ENCODE measurements around the gene PEAK3. TPM values are rescaled to one million over a fixed set of nuclear protein-coding genes. Genes with fewer than 3 reads are reported as not detected.
A peak's percentile ranks its signal among the peaks of the same experiment; 100 is the strongest.

Gene PEAK3
- total and polyA plus RNA-seq, 2 experiments from 2014 or later, result 0.15 TPM; not detected in 1

- H3K4me1 ChIP-seq (ENCODE audit: insufficient read depth), result no peaks in the 10 kb centered on the region
- H3K36me3 ChIP-seq (replicated peaks; ENCODE audit: insufficient read depth, low read depth), result no peaks in the 10 kb centered on the region
- TF ChIP-seq EZH2 (IDR thresholded peaks at IDR 0.05; ENCODE audit: borderline replicate concordance) (no peak), EZH2phosphoT487 (IDR thresholded peaks at IDR 0.05; ENCODE audit: low read depth, severe bottlenecking, unreplicated experiment) (no peak), CTCF (IDR thresholded peaks at IDR 0.05; ENCODE audit: poor library complexity) (no peak)
- no peak overlapping the region for H2AFZ ChIP-seq
- no peak for DNase-seq (ENCODE audit: low spot score)
- H3K4me2 ChIP-seq, result no peak overlapping the region
- no peaks in the 10 kb centered on the region for H3K9me2 ChIP-seq (replicated peaks; ENCODE audit: insufficient read depth)
- no peak overlapping the region for H3K27ac ChIP-seq
- H3K4me3 ChIP-seq, result no peak overlapping the region
- no peaks in the 10 kb centered on the region for H4K20me1 ChIP-seq (ENCODE audit: insufficient read depth, poor library complexity, severe bottlenecking)
- WGBS (ENCODE audit: low lambda C conversion rate, missing lambda C conversion rate), result 98% methylated on average over 32 of the region's 32 CpGs
- no peaks in the 10 kb centered on the region for H3K27me3 ChIP-seq
- H3K9me3 ChIP-seq (ENCODE audit: low read depth), result no peaks in the 10 kb centered on the region
- H3K79me2 ChIP-seq, result no peaks in the 10 kb centered on the region
Observed at GRCh38 chr19:2225415-2226050, 56.4 kb downstream of the PEAK3 start.

GRCh38 chr19:2224754-2225349, 57.1 kb downstream of the PEAK3 start:
- TF ChIP-seq CTCF (IDR thresholded peaks at IDR 0.05; ENCODE audit: poor library complexity), result no peak
- TF ChIP-seq EZH2 (IDR thresholded peaks at IDR 0.05; ENCODE audit: borderline replicate concordance), result no peak
- TF ChIP-seq EZH2phosphoT487 (IDR thresholded peaks at IDR 0.05; ENCODE audit: low read depth, severe bottlenecking, unreplicated experiment), result no peak
- H3K4me3 ChIP-seq, result no peak overlapping the region
- H3K36me3 ChIP-seq (replicated peaks; ENCODE audit: insufficient read depth, low read depth), result no peaks in the 10 kb centered on the region

More at GRCh38 chr19:2224754-2225349, 57.1 kb downstream of the PEAK3 start:
- Histone ChIP-seq H3K4me2 (no peak overlapping the region), H3K27ac (no peak overlapping the region), H3K9me3 (ENCODE audit: low read depth) (no peaks in the 10 kb centered on the region), H3K9me2 (replicated peaks; ENCODE audit: insufficient read depth) (no peaks in the 10 kb centered on the region), H3K4me1 (ENCODE audit: insufficient read depth) (no peaks in the 10 kb centered on the region), H3K27me3 (no peaks in the 10 kb centered on the region), H3K79me2 (no peaks in the 10 kb centered on the region), H4K20me1 (ENCODE audit: insufficient read depth, poor library complexity, severe bottlenecking) (no peaks in the 10 kb centered on the region), H2AFZ (no peak overlapping the region)
- WGBS (ENCODE audit: low lambda C conversion rate, missing lambda C conversion rate), result 90% methylated on average over 13 of the region's 13 CpGs
- no peak for DNase-seq (ENCODE audit: low spot score)

MicroRNA genes within 50 kb of the gene (microRNA counts, 767-probe panel; counts per million panel counts)
- microRNA hsa-miR-1227, result not detected

Small RNA genes within 50 kb of the gene (microRNA-seq; reads per million reads assigned to microRNA genes)
- gene MIR1227 (16.5 reads per million, percentile 35 among the genes with 10 or more reads in this experiment), gene MIR4321 (not detected)

Small RNA genes within 50 kb of the gene (small RNA-seq; reads per million reads assigned to genes)
- gene MIR1227, result 0.34 reads per million, percentile 15 among the genes with 10 or more reads in this experiment

Other genes with a start within 250 kb of the PEAK3 start
- gene MKNK2, start 230.9 kb downstream of the PEAK3 start, total RNA-seq, result 90.4 and 98.2 TPM in 2 replicates
- gene MKNK2, start 230.9 kb downstream of the PEAK3 start, polyA plus RNA-seq, result 126 and 136 TPM in 2 replicates
- gene MOB3A, start 185.8 kb downstream of the PEAK3 start, total RNA-seq, result 13.5 and 15.7 TPM in 2 replicates
- 25.1 and 27.7 TPM in 2 replicates for gene MOB3A, start 185.8 kb downstream of the PEAK3 start, polyA plus RNA-seq
- gene IZUMO4, start 185.3 kb downstream of the PEAK3 start, total RNA-seq, result 0.44 and 1.4 TPM in 2 replicates
- 2.8 and 4.0 TPM in 2 replicates for gene IZUMO4, start 185.3 kb downstream of the PEAK3 start, polyA plus RNA-seq
- gene AP3D1, start 130.6 kb downstream of the PEAK3 start, total RNA-seq, result 92.2 and 102 TPM in 2 replicates
- 108 and 109 TPM in 2 replicates for gene AP3D1, start 130.6 kb downstream of the PEAK3 start, polyA plus RNA-seq
- 6.9 and 9.5 TPM in 2 replicates for gene DOT1L, start 118.2 kb downstream of the PEAK3 start, total RNA-seq
- gene DOT1L, start 118.2 kb downstream of the PEAK3 start, polyA plus RNA-seq, result 9.1 and 10.7 TPM in 2 replicates
- 142 and 165 TPM in 2 replicates for gene PLEKHJ1, start 45.8 kb downstream of the PEAK3 start, total RNA-seq
- 190 and 207 TPM in 2 replicates for gene PLEKHJ1, start 45.8 kb downstream of the PEAK3 start, polyA plus RNA-seq
- 17.9 and 21.2 TPM in 2 replicates for gene SF3A2, start 45.4 kb downstream of the PEAK3 start, total RNA-seq
- 75.3 and 81.1 TPM in 2 replicates for gene SF3A2, start 45.4 kb downstream of the PEAK3 start, polyA plus RNA-seq
- gene AMH, start 32.9 kb downstream of the PEAK3 start, total RNA-seq, result 3.9 and 8.2 TPM in 2 replicates
- gene AMH, start 32.9 kb downstream of the PEAK3 start, polyA plus RNA-seq, result 20.9 and 22.3 TPM in 2 replicates
- gene JSRP1, start 25.8 kb downstream of the PEAK3 start, total RNA-seq, result 0.30 TPM in 1 of 2 replicates, not detected in the other
- gene JSRP1, start 25.8 kb downstream of the PEAK3 start, polyA plus RNA-seq, result 0.91 and 0.93 TPM in 2 replicates
- not detected in 2 replicates for gene LINGO3, start 26.0 kb upstream of the PEAK3 start, total RNA-seq
- not detected in 2 replicates for gene LINGO3, start 26.0 kb upstream of the PEAK3 start, polyA plus RNA-seq
- 162 and 190 TPM in 2 replicates for gene LSM7, start 46.4 kb upstream of the PEAK3 start, total RNA-seq
- gene LSM7, start 46.4 kb upstream of the PEAK3 start, polyA plus RNA-seq, result 150 and 151 TPM in 2 replicates
- gene SPPL2B, start 46.5 kb upstream of the PEAK3 start, total RNA-seq, result 27.4 and 40.9 TPM in 2 replicates
- gene SPPL2B, start 46.5 kb upstream of the PEAK3 start, polyA plus RNA-seq, result 87.7 and 135 TPM in 2 replicates
- gene TMPRSS9, start 78.1 kb upstream of the PEAK3 start, total RNA-seq, result 0.23 TPM in 1 of 2 replicates, not detected in the other
- gene TMPRSS9, start 78.1 kb upstream of the PEAK3 start, polyA plus RNA-seq, result not detected in 2 replicates
- 38.3 and 47.4 TPM in 2 replicates for gene TIMM13, start 145.4 kb upstream of the PEAK3 start, total RNA-seq
- gene TIMM13, start 145.4 kb upstream of the PEAK3 start, polyA plus RNA-seq, result 188 and 213 TPM in 2 replicates
- 44.7 and 48.4 TPM in 2 replicates for gene LMNB2, start 174.8 kb upstream of the PEAK3 start, total RNA-seq
- 28.9 and 42.0 TPM in 2 replicates for gene LMNB2, start 174.8 kb upstream of the PEAK3 start, polyA plus RNA-seq
- gene GADD45B, start 194.0 kb upstream of the PEAK3 start, total RNA-seq, result 126 and 129 TPM in 2 replicates
- 229 and 299 TPM in 2 replicates for gene GADD45B, start 194.0 kb upstream of the PEAK3 start, polyA plus RNA-seq

Data from hepatocyte (in vitro differentiated cells).